Muscle layer of colon (tissue), 2 donors: Measurements from ENCODE around the gene BASP1.
"Not testable (repeated sequence)": the region's sequence is repeated elsewhere in the genome, so short reads cannot be mapped to it uniquely, and the experiment has no call there.

Source experiments
- H3K27ac ChIP-seq: one replicate; pipeline ENCODE4 v1.7.0; 2013; ENCODE audit warnings: low read depth, mild to moderate bottlenecking, low read length, moderate library complexity
- H3K27me3 ChIP-seq, 2 donors: one replicate each; pipeline ENCODE4 v1.7.0; 2013; ENCODE audit warnings: low read length in 2 of 2, mild to moderate bottlenecking in 2 of 2; ENCODE audit not compliant: insufficient read depth in 2 of 2, control insufficient read depth in 1 of 2
- H3K36me3 ChIP-seq: one replicate; pipeline ENCODE4 v1.7.0; 2013; ENCODE audit warnings: mild to moderate bottlenecking, low read length; ENCODE audit not compliant: insufficient read depth
- H3K4me1 ChIP-seq: one replicate; pipeline ENCODE4 v1.7.0; 2013; ENCODE audit warnings: mild to moderate bottlenecking, low read length; ENCODE audit not compliant: insufficient read depth
- H3K4me3 ChIP-seq, 2 donors: one replicate each; pipeline ENCODE4 v1.7.0; 2013; ENCODE audit warnings: low read length in 2 of 2, low read depth in 1 of 2, mild to moderate bottlenecking in 1 of 2, moderate library complexity in 1 of 2
- H3K9ac ChIP-seq: one replicate; pipeline ENCODE4 v1.7.0; 2013; ENCODE audit warnings: low read length
- H3K9me3 ChIP-seq: one replicate; pipeline ENCODE4 v1.7.0; 2013; ENCODE audit warnings: mild to moderate bottlenecking, low read length
- donor health status: abdominal sarcoma.
- donor health status: Adenocarcinoma of cecum.

The BASP1 gene

DNA sequence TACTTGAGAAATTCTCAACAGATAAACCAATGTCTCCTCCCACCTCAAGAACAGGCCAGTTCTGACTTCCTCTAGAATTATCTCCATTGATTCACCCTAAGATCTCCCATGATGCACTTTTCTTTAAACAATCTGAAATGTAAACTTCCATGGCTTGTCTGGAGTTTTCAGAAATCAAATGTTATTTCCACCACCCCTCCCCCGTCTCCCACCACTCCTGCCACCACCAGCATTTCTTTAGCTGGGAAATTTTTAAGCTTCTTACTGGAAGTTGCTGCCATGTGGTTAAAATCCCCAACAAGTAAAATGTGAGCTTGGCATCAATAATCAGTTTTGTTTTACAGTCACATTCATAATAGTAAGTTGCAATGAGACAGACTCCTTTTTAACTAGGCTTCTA, 32.8 kb upstream of the BASP1 start:
- Histone ChIP-seq H3K27me3 (no peaks in the 10 kb centered on the region), H3K36me3 (no peaks in the 10 kb centered on the region), H3K9me3 (no peaks in the 10 kb centered on the region), H3K4me1 (no peaks in the 10 kb centered on the region), H3K9ac (no peak overlapping the region), H3K4me3 (no peak overlapping the region), H3K27ac (no peak overlapping the region)

DNA sequence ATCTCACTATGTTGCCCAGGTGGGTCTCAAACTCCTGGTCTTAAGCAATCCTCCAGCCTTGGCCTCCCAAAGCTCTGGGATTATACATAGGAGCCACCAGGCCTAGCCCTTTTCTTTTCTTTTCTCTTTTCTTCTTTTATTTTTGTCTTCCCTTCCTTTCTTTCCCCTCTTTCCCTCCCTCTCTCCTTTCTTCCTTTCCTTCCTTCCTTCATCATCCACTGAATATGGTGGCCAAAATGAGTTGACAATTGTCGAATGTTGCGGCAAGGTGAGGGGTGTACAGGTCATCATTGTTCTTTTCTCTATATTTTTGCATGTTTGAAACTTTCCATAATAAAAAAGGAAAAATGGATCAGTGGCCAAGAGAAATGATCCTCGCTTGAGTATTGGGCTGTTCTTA, 32.1 kb upstream of the BASP1 start:
- H3K27ac ChIP-seq: no peak overlapping the region
- no peak overlapping the region for H3K9ac ChIP-seq
- no peaks in the 10 kb centered on the region for H3K4me1 ChIP-seq

DNA sequence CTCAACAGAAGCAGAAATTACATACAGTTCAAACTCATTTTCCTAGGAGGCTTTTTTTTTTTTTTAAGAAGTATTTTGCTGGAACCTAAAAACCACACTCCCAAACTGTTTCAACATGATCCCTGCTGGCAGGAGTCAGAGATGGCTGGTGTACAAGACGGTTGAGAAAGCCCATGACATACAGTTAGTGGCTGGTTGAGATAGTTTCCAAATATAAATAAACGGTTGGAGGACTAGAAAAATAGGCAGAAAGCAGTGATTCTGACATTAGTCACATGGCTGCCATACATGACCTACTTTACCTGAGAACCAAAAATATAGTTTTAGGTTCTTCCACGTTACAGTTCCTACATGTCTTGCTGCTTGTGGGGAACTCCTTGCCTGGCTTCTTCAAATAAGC, 31.7 kb upstream of the BASP1 start:
- no peaks in the 10 kb centered on the region for H3K4me1 ChIP-seq
- H3K36me3 ChIP-seq: no peaks in the 10 kb centered on the region
- no peaks in the 10 kb centered on the region for H3K9me3 ChIP-seq
- H3K27ac ChIP-seq: no peak overlapping the region
- H3K9ac ChIP-seq: no peak overlapping the region
- H3K27me3 ChIP-seq: no peaks in the 10 kb centered on the region
- H3K4me3 ChIP-seq: no peak overlapping the region

More for the DNA sequence above, 32.1 kb upstream of the BASP1 start:
- Histone ChIP-seq H3K9me3 (no peaks in the 10 kb centered on the region), H3K36me3 (no peaks in the 10 kb centered on the region), H3K27me3 (no peaks in the 10 kb centered on the region), H3K4me3 (no peak overlapping the region)

DNA sequence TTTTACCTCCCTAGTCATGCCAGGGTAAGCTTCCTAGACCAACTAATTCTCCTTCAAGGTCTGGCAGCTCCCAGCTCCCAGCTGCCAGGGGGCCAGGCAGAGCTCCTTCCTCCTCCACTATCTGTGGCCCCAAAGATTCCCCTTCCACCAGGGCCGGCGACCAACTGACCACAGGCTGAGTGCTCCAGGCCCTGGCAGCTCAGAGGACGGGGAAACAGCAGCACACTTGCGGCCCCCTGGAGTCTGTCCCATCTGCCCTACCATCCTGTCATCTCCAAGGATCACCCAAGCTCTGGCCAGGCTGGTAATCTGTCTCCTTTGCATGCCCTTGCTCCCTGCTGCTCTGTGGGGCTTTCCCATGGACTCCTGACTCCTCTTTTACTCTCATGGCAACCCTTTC, 31.2 kb upstream of the BASP1 start:
- Histone ChIP-seq H3K36me3 (no peaks in the 10 kb centered on the region), H3K27me3 (no peaks in the 10 kb centered on the region), H3K9ac (no peak overlapping the region), H3K9me3 (no peaks in the 10 kb centered on the region), H3K4me3 (no peak overlapping the region), H3K4me1 (no peaks in the 10 kb centered on the region), H3K27ac (no peak overlapping the region)

DNA sequence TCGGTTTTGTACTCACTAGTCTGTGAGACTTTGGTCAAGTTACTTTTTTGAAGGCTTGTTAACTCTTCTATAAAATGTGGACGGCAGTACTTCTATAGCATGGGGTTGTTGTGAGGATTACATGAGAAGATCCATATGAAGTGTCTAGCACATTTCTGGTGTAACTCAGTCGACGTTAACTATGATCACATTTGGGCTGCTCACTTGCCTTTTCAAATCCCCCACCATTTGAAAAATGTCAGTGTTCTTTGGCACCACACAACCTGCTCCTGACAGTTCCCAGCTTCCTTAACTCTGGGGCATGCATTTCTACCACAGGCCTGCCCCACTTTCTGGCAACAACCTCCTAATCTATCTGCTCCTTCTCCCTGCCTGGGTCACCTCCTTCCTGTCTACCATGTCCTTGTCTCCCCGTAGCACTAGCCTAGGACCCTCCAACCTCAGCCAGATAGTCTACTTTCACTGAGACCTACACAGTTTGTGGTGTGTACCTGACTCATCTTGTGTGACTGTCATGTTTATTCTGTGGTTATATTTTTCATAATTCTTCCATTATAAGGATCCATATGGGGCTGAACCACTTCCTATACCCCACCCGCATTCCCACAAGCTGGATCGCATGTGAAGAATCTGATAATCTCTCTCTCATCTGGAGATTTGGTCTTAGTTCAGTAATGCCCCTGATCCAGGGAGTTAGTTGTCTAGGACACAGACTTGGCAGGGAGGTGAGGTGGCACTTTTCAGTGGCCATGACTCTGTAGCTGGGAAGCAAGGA, 30.2 kb upstream of the BASP1 start:
- Histone ChIP-seq H3K9me3 (no peaks in the 10 kb centered on the region), H3K27me3 (no peaks in the 10 kb centered on the region), H3K36me3 (no peaks in the 10 kb centered on the region), H3K27ac (no peak overlapping the region), H3K4me1 (no peaks in the 10 kb centered on the region), H3K9ac (no peak overlapping the region), H3K4me3 (no peak overlapping the region)

DNA sequence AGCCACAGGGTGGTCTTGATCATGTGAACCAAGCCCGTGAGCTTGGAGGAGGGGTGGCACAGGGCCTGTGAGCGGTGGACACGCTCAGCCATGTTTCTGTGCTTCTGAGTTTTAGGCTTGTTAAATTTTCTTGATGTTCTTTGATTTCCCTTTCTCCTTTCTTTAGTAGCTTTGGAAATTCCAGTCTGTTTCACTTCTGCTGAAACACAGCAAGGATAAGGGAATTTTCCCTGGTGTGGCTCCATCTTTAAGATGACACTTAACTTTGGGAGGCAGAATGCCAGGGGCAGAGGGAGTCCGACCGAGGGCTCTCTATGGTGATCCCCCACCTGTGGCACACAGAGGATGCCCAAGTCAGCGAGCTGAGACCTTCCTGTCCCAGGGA, 29.7 kb upstream of the BASP1 start:
- Histone ChIP-seq H3K9me3 (no peaks in the 10 kb centered on the region), H3K4me3 (no peak overlapping the region), H3K36me3 (no peaks in the 10 kb centered on the region), H3K9ac (no peak overlapping the region), H3K27me3 (no peaks in the 10 kb centered on the region), H3K27ac (no peak overlapping the region), H3K4me1 (no peaks in the 10 kb centered on the region)

DNA sequence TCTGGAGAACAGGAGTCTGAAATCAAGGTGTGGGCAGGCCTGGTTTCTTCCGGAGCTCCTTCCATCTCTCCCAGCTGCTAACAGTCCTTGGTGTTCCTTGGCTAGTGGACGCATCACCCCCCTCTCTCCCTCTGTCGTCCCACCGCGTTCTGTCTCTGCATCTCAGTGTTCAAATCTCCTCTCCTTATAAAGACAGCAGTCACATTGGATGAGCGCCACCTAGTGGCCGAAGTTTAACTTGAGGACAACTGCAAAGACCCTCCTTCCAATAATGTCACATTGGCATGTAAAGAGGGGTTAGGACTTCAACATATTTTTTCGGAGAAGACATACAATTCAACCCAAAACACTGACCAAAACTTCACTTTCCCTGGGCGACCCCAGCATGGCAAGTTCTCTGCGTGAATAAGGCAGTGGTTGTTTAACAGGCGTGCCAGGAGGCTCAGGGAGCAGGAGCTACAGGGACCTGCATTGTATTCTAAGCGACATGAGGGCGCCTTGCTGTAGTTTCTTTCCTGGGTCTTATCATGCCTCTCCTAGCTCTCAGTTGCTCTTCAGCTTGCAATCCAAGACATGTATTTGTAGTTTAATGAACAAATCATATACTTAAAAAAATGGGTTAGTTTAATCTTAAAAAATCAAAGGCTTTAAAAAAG, 27.9 kb upstream of the BASP1 start:
- H3K9ac ChIP-seq: no peak overlapping the region
- H3K36me3 ChIP-seq: no peaks in the 10 kb centered on the region
- no peak overlapping the region for H3K27ac ChIP-seq
- no peaks in the 10 kb centered on the region for H3K9me3 ChIP-seq
- no peak overlapping the region for H3K4me3 ChIP-seq
- H3K27me3 ChIP-seq: no peaks in the 10 kb centered on the region
- no peaks in the 10 kb centered on the region for H3K4me1 ChIP-seq

DNA sequence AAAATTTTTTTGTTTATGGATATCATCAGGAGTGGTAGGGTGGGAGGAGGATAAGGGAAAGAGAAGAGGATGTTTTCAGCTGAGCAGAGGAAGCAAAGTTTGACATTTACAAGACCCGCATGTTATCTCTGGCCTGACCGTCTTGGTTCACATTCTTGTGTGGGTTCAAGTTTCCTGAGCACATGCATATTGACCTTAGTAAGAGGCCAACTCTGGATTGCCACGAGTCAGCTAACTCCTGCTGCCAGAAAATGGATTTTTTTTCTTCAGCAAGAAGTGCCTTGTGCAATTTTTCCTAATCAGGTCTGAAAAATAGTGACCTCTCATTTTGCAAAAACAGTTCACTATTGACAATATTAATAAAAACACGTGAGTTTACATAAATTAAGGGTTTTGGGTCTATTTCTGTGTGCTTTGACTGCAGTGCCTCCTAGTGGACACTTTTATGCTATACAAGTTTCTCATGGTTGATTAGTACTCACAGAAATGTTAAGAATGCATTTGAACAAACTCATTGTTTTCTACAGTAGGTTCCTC, 27.1 kb upstream of the BASP1 start:
- Histone ChIP-seq H3K27ac (no peak overlapping the region), H3K9me3 (no peaks in the 10 kb centered on the region), H3K4me3 (no peak overlapping the region), H3K4me1 (no peaks in the 10 kb centered on the region), H3K27me3 (no peaks in the 10 kb centered on the region), H3K9ac (no peak overlapping the region), H3K36me3 (no peaks in the 10 kb centered on the region)

DNA sequence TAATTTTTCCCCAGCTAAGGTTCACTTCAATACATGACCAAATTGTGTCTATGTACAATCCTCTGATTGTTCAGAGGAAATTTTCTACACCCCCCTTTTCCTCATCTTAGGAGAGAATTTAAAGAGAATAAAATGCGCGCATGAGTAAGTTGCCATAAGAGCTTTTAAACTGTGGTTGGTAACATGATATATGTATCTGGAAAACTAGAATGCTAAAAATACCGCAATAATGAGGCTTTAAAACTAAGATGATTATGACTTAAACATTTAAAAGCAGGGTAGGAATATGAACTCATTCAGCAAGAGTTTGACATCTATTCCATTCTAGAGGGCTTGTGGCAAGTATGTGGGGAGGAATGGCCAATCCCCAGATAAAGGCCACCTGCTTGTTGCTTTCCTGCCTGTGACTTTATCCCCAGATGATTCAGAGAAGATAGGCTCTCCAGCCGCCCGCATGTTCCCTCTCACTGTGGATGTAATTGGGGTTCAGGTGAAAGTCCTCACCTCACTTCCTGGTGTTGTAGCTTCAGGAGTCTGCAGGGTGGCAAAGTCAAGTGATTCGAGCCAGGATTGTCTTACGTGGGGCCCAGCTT, 26.5 kb upstream of the BASP1 start:
- no peak overlapping the region for H3K9ac ChIP-seq
- no peak overlapping the region for H3K4me3 ChIP-seq
- H3K27ac ChIP-seq: no peak overlapping the region
- H3K4me1 ChIP-seq: no peaks in the 10 kb centered on the region
- H3K9me3 ChIP-seq: no peaks in the 10 kb centered on the region
- H3K36me3 ChIP-seq: no peaks in the 10 kb centered on the region
- H3K27me3 ChIP-seq: no peaks in the 10 kb centered on the region

DNA sequence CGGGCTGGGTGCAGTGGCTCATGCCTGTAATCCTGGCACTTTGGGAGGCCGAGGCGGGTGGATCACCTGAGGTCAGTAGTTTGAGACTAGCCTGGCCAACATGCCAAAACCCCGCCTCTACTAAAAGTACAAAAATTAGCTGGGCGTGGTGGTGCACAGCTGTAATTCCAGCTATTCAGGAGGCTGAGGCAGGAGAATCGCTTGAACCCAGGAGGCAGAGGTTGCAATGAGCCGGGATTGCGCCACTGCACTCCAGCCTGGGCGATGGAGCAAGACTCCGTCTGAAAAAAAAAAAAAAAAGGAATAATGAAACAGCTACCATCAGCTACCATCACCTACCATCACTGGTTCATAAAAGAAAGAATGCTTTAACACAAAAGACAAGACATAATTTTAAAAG, 25.9 kb upstream of the BASP1 start:
- not testable (repeated sequence) for H3K4me1 ChIP-seq, H3K27ac ChIP-seq, H3K9ac ChIP-seq, H3K27me3 ChIP-seq, H3K9me3 ChIP-seq, H3K36me3 ChIP-seq, H3K4me3 ChIP-seq

DNA sequence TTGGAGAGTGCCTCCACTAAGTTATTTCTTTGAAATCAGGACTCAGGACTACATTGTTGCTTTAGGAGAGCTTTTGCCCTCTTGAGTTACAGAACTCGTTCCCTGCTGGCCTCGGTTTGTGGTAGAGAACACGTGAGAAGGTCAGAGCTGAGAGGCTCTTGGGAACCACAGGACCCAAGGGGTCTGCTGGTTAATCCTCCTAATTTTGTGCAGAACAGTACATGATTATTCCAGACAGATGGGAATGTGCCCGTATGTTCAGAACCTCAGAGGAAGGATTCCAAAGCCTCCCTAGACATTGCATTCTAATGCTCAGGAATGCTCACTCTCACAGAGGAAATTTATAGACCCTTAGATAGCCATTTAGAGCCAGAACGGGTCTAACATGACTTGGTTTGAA, 25.2 kb upstream of the BASP1 start:
- H3K9me3 ChIP-seq: no peaks in the 10 kb centered on the region
- H3K9ac ChIP-seq: no peak overlapping the region
- no peak overlapping the region for H3K4me3 ChIP-seq
- no peaks in the 10 kb centered on the region for H3K4me1 ChIP-seq
- H3K27me3 ChIP-seq: no peaks in the 10 kb centered on the region
- H3K36me3 ChIP-seq: no peaks in the 10 kb centered on the region
- H3K27ac ChIP-seq: no peak overlapping the region
